Measurements from ENCODE around the gene TRIM26. TPM values are rescaled to one million over a fixed set of nuclear protein-coding genes. Genes with fewer than 3 reads are reported as not detected.
"Not testable (repeated sequence)": the region's sequence is repeated elsewhere in the genome, so short reads cannot be mapped to it uniquely, and the experiment has no call there.

TRIM26 gene
- total and polyA plus RNA-seq, 11 donors = 15.1 to 37.4 (median 24.5) TPM

DNA sequence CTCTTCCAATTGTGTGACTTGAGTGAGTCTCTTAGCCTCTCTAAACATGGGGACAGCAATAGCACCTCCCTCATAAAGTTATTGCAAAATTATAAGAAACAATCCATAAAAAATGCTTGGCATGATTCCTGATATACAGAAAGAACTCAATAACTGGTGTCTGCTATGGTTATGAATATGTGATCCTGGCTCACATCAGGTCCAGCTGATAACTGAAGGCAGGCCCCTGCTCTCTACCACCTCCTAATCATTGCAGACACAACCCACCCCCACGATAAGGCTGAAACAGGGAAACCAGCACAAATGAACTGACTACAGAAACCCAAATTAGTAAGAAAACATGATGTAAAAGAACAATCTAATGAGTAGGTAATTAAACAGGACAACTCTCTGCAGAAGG lies 44.5 kb downstream of the TRIM26 start:
- Histone ChIP-seq H3K36me3 (no peaks in the 10 kb centered on the region), H3K27ac (no peak overlapping the region), H3K4me1 (peaks cover 0 to 9% (median 0%) of the 10 kb centered on the region in 12 donors), H3K9me3 (no peaks in the 10 kb centered on the region), H3K27me3 (peaks cover 10 to 73% (median 41%) of the 10 kb centered on the region in 9 donors), H3K4me3 (no peak overlapping the region)
- ATAC-seq = no peak
- no peak for DNase-seq
- WGBS, 4 donors = 43 to 67% (median 48%) methylated on average over 1 of the region's 1 CpG
- no peak for TF ChIP-seq POLR2A (IDR thresholded peaks at IDR 0.05)
- TF ChIP-seq, protein P1, sequence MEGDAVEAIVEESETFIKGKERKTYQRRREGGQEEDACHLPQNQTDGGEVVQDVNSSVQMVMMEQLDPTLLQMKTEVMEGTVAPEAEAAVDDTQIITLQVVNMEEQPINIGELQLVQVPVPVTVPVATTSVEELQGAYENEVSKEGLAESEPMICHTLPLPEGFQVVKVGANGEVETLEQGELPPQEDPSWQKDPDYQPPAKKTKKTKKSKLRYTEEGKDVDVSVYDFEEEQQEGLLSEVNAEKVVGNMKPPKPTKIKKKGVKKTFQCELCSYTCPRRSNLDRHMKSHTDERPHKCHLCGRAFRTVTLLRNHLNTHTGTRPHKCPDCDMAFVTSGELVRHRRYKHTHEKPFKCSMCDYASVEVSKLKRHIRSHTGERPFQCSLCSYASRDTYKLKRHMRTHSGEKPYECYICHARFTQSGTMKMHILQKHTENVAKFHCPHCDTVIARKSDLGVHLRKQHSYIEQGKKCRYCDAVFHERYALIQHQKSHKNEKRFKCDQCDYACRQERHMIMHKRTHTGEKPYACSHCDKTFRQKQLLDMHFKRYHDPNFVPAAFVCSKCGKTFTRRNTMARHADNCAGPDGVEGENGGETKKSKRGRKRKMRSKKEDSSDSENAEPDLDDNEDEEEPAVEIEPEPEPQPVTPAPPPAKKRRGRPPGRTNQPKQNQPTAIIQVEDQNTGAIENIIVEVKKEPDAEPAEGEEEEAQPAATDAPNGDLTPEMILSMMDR (IDR thresholded peaks at IDR 0.05) = no peak
- intact Hi-C loops (cut with DNase I) = loop anchor here in 1 of 10 donors (2.0 kb wide), 1 partner anchor 320 kb away; no protein-coding TSS in a partner anchor

DNA sequence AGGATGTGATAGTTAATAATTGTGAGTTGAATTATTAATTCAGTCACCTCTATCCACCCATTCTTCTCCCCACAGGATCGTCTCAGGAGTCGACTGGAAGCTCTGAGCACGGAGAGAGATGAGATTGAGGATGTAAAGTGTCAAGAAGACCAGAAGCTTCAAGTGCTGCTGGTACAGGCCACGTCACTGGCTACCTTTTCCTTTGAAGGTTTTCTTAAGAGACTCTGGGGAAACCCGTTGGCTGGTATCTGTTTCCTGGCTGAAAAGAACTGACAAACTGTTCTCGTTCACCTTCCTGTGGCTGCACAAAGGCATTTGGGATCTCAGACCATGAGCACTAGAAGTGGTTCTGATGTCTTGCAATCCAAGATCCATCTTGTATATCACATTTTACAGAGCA lies 46.1 kb downstream of the TRIM26 start:
- Histone ChIP-seq H3K27me3 (peaks cover 4 to 65% (median 28%) of the 10 kb centered on the region in 9 donors), H3K4me1 (peaks cover 0 to 7% (median 0%) of the 10 kb centered on the region in 12 donors), H3K9me3 (no peaks in the 10 kb centered on the region), H3K4me3 (no peak overlapping the region), H3K36me3 (no peaks in the 10 kb centered on the region), H3K27ac (no peak overlapping the region)
- TF ChIP-seq, protein P1 (IDR thresholded peaks at IDR 0.05) = no peak
- no peak for TF ChIP-seq POLR2A (IDR thresholded peaks at IDR 0.05)
- DNase-seq = no peak
- 49 to 61% (median 57%) methylated on average over 6 of the region's 6 CpGs for WGBS, 4 donors
- no peak for ATAC-seq
- intact Hi-C loops (cut with DNase I) = no loop called here

GRCh38 chr6:30165238-30165637 lies 48.0 kb downstream of the TRIM26 start:
- H3K27me3 ChIP-seq = peaks cover 0 to 46% (median 10%) of the 10 kb centered on the region in 9 donors
- 86 to 95% (median 90%) methylated on average over 1 of the region's 1 CpG for WGBS, 4 donors
- intact Hi-C loops (cut with DNase I); DNase-seq; H3K36me3 ChIP-seq; H3K27ac ChIP-seq; H3K4me1 ChIP-seq; H3K4me3 ChIP-seq; H3K9me3 ChIP-seq; ATAC-seq: not testable (repeated sequence)

- Histone ChIP-seq H3K36me3 (no peaks in the 10 kb centered on the region), H3K4me3 (no peak overlapping the region), H3K9me3 (no peaks in the 10 kb centered on the region), H3K4me1 (no peaks in the 10 kb centered on the region), H3K27me3 (peaks cover 0 to 41% (median 9%) of the 10 kb centered on the region in 9 donors), H3K27ac (no peak overlapping the region)
- intact Hi-C loops (cut with DNase I) = no loop called here
- TF ChIP-seq POLR2A (IDR thresholded peaks at IDR 0.05) = no peak
- TF ChIP-seq, protein P1 (IDR thresholded peaks at IDR 0.05) = no peak
- ATAC-seq (no peak), DNase-seq (no peak)
- 78 to 79% (median 78%) methylated on average over 4 of the region's 4 CpGs for whole genome bisulfite sequencing, 4 donors
Measured at GRCh38 chr6:30164714-30165113, 48.5 kb downstream of the TRIM26 start.
